Natural killer cell (primary cell): Measurements from ENCODE around the gene DOCK9. TPM values are rescaled to one million over a fixed set of nuclear protein-coding genes. Genes with fewer than 3 reads are reported as not detected.

ENCODE experiments used
- ATAC-seq, 3 donors: fragments of 150-1000 bp in 2 of 3; fragments of 200-7000 bp in 1 of 3; cut with Tn5 transposase; 1 replicate in 1 of 3; 2 replicates in 2 of 3; pipeline ENCODE4 v1.10.0; 2021; ENCODE audit warnings: mild to moderate bottlenecking in 2 of 3, moderate library complexity in 2 of 3
- DNase-seq, 2 donors: peaks; one replicate each; pipeline versions ENCODE4 v3.0.0 to v3.0.0-alpha.2; 2013 to 2021; ENCODE audit warnings: mixed read lengths in 1 of 2
- H3K27ac ChIP-seq: one replicate; pipeline ENCODE4 v1.5.1; 2013; ENCODE audit warnings: mild to moderate bottlenecking, low read length
- H3K27me3 ChIP-seq: one replicate; pipeline ENCODE4 v1.6.1; 2013; ENCODE audit warnings: low read length; ENCODE audit not compliant: control insufficient read depth, insufficient read depth
- H3K36me3 ChIP-seq: one replicate; pipeline ENCODE4 v1.6.1; 2013; ENCODE audit warnings: low read length; ENCODE audit not compliant: control insufficient read depth, insufficient read depth
- H3K4me1 ChIP-seq: one replicate; pipeline ENCODE4 v1.6.1; 2013; ENCODE audit warnings: low read length; ENCODE audit not compliant: control insufficient read depth, insufficient read depth
- H3K4me3 ChIP-seq: one replicate; pipeline ENCODE4 v1.5.1; 2013; ENCODE audit warnings: low read length
- H3K9me3 ChIP-seq: one replicate; pipeline ENCODE4 v1.6.1; 2013; ENCODE audit warnings: low read length; ENCODE audit not compliant: control insufficient read depth, insufficient read depth
- H3K27ac Mint-ChIP-seq, 2 donors: one replicate each; pipeline ENCODE4 v1.8.0; 2022; ENCODE audit warnings: mild to moderate bottlenecking in 2 of 2, mixed read lengths in 2 of 2, moderate library complexity in 1 of 2
- H3K27me3 Mint-ChIP-seq, 2 donors: one replicate each; pipeline ENCODE4 v1.8.0; 2022; ENCODE audit warnings: low read depth in 2 of 2, mixed read lengths in 2 of 2
- H3K36me3 Mint-ChIP-seq: one replicate; pipeline ENCODE4 v1.8.0; 2022; ENCODE audit warnings: mixed read lengths
- H3K4me1 Mint-ChIP-seq, 2 donors: one replicate each; pipeline ENCODE4 v1.8.0; 2022; ENCODE audit warnings: mixed read lengths in 2 of 2
- H3K4me3 Mint-ChIP-seq: one replicate; pipeline ENCODE4 v1.8.0; 2022; ENCODE audit warnings: mild to moderate bottlenecking, moderate library complexity, mixed read lengths
- H3K9me3 Mint-ChIP-seq, 2 donors: one replicate each; pipeline ENCODE4 v1.8.0; 2022; ENCODE audit warnings: mixed read lengths in 2 of 2
- CTCF ChIP-seq: fragments of 200-600 bp; IDR thresholded peaks from one replicate; pipeline ENCODE4 v1.8.0; 2022; ENCODE audit warnings: antibody characterized with exemption
- WGBS: methylation state at CpG from one replicate; pipeline ENCODE4 v1.1.7; 2013; ENCODE audit warnings: missing lambda C conversion rate; ENCODE audit not compliant: insufficient coverage; 5-methylcytosine and 5-hydroxymethylcytosine counted together
- intact Hi-C: fragments of 100-400 bp; cut with micrococcal nuclease; formaldehyde crosslinking; loops from one replicate; pipeline ENCODE4 v1.14.2; 2022
- total RNA-seq, 4 donors: library from RNA; stranded (reverse); fragments of 120-200 nt in 1 of 4; gene quantifications; one replicate each; pipeline versions ENCODE4 v1.2.3 to v1.2.4, GENCODE V29; 2013 to 2022

The DOCK9 gene
- total RNA-seq, 3 donors from 2014 or later (not counting 1 experiment from before 2014, with no cell fraction given) = 31.5 to 42.5 (median 40.9) TPM

- H3K27ac ChIP-seq = no peak overlapping the region
- TF ChIP-seq CTCF = no peak
- Mint-ChIP-seq H3K36me3 (no peaks in the 10 kb centered on the region), H3K4me3 (no peak overlapping the region), H3K27ac (no peak overlapping the region), H3K9me3 (no peaks in the 10 kb centered on the region), H3K27me3 (peaks cover 12 to 19% of the 10 kb centered on the region in 2 donors), H3K4me1 (no peaks in the 10 kb centered on the region)
- H3K4me1 ChIP-seq = no peaks in the 10 kb centered on the region
- H3K27me3 ChIP-seq = no peaks in the 10 kb centered on the region
- no peaks in the 10 kb centered on the region for H3K9me3 ChIP-seq
- no peaks in the 10 kb centered on the region for H3K36me3 ChIP-seq
- ATAC-seq (no peak), DNase-seq (no peak)
- no peak overlapping the region for H3K4me3 ChIP-seq
- intact Hi-C loops = no loop called here
- WGBS = 78% methylated on average over 8 of the region's 8 CpGs
Observed at GRCh38 chr13:98778749-98779148, 199.1 kb downstream of the DOCK9 start.

DNA sequence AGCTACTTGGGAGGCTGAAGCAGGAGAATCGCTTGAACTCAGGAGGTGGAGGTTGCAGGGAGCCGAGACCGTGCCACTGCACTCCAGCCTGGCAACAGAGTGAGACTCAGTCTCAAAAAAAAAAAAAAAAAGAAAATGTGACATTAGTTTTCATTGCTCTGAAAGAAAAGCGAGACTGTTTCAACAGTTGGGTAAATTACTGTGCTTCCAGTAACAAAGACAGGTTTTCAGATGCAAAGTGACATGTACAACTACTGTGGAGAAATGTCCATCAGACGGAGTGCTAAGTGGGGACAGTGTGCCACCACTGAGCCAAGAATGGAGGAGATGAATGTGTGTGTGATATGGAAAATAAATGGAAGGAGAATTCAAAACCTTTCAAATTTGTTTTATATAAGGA lies 201.2 kb downstream of the DOCK9 start:
- H3K27ac ChIP-seq = no peak overlapping the region
- Mint-ChIP-seq H3K27ac (no peak overlapping the region), H3K4me3 (no peak overlapping the region), H3K27me3 (peaks cover 4 to 8% of the 10 kb centered on the region in 2 donors), H3K36me3 (no peaks in the 10 kb centered on the region), H3K4me1 (no peaks in the 10 kb centered on the region), H3K9me3 (no peaks in the 10 kb centered on the region)
- 92% methylated on average over 5 of the region's 5 CpGs for WGBS
- H3K4me1 ChIP-seq = no peaks in the 10 kb centered on the region
- DNase-seq = no peak
- H3K27me3 ChIP-seq = no peaks in the 10 kb centered on the region
- H3K9me3 ChIP-seq = no peaks in the 10 kb centered on the region
- no peak for ATAC-seq
- intact Hi-C loops = no loop called here
- no peak for TF ChIP-seq CTCF
- H3K36me3 ChIP-seq = no peaks in the 10 kb centered on the region
- no peak overlapping the region for H3K4me3 ChIP-seq

- no peak overlapping the region for H3K27ac Mint-ChIP-seq
Observed at GRCh38 chr13:98775844-98776598, 201.8 kb downstream of the DOCK9 start.

More at GRCh38 chr13:98775844-98776598, 201.8 kb downstream of the DOCK9 start:
- Histone ChIP-seq H3K4me3 (no peak overlapping the region), H3K4me1 (no peaks in the 10 kb centered on the region), H3K9me3 (no peaks in the 10 kb centered on the region), H3K27ac (no peak overlapping the region), H3K27me3 (no peaks in the 10 kb centered on the region), H3K36me3 (no peaks in the 10 kb centered on the region)
- Mint-ChIP-seq H3K9me3 (no peaks in the 10 kb centered on the region), H3K4me1 (no peaks in the 10 kb centered on the region), H3K4me3 (no peak overlapping the region), H3K27me3 (peaks cover 2 to 8% of the 10 kb centered on the region in 2 donors), H3K36me3 (no peaks in the 10 kb centered on the region)
- 92% methylated on average over 22 of the region's 22 CpGs for WGBS
- DNase-seq = no peak
- TF ChIP-seq CTCF = no peak
- ATAC-seq = no peak
- intact Hi-C loops = no loop called here
